DOHH2 (cell line): ENCODE results near the gene TSPAN2.

Experiments
- H3F3A ChIP-seq: fragments of 200-600 bp; sonication (generic), shearing (Covaris generic); 2 replicates; pipeline ENCODE4 v1.6.0; 2016; ENCODE audit warnings: antibody characterized with exemption, mild to moderate bottlenecking; ENCODE audit not compliant: control insufficient read depth, insufficient read depth
- H3K27ac ChIP-seq: fragments of 200-600 bp; sonication (generic); 2 replicates; pipeline ENCODE4 v1.5.1; 2014; ENCODE audit warnings: low read depth, mild to moderate bottlenecking, low read length, moderate library complexity
- H3K27me3 ChIP-seq: fragments of 200-600 bp; sonication (generic); 2 replicates; pipeline ENCODE4 v1.6.1; 2014; ENCODE audit warnings: mild to moderate bottlenecking, low read length, mixed read lengths; ENCODE audit not compliant: control insufficient read depth
- H3K36me3 ChIP-seq: fragments of 200-600 bp; sonication (generic); 2 replicates; pipeline ENCODE4 v1.6.1; 2014; ENCODE audit warnings: mild to moderate bottlenecking, low read length, moderate library complexity, mixed read lengths; ENCODE audit not compliant: control insufficient read depth
- H3K4me1 ChIP-seq: fragments of 200-600 bp; sonication (generic); 2 replicates; pipeline ENCODE4 v1.6.1; 2014; ENCODE audit warnings: mild to moderate bottlenecking, low read length, mixed read lengths; ENCODE audit not compliant: control insufficient read depth
- H3K4me2 ChIP-seq: fragments of 200-600 bp; sonication (generic); 2 replicates; pipeline ENCODE4 v1.6.0; 2014; ENCODE audit warnings: mild to moderate bottlenecking, low read length, moderate library complexity
- H3K4me3 ChIP-seq: fragments of 200-600 bp; sonication (generic); 2 replicates; pipeline ENCODE4 v1.5.1; 2014; ENCODE audit warnings: mild to moderate bottlenecking, low read length, mixed read lengths
- H3K79me2 ChIP-seq: fragments of 200-600 bp; sonication (generic); 2 replicates; pipeline ENCODE4 v1.6.1; 2014; ENCODE audit warnings: mild to moderate bottlenecking, low read length, mixed read lengths; ENCODE audit not compliant: control insufficient read depth
- H3K9me2 ChIP-seq: fragments of 200-600 bp; sonication (generic); replicated peaks from 2 replicates; pipeline ENCODE4 v1.6.1; 2014; ENCODE audit warnings: mild to moderate bottlenecking, low read length, mixed read lengths; ENCODE audit not compliant: control insufficient read depth
- H3K9me3 ChIP-seq: fragments of 200-600 bp; sonication (generic); 2 replicates; pipeline ENCODE4 v1.6.1; 2014; ENCODE audit warnings: antibody characterized with exemption, low read length, mixed read lengths; ENCODE audit not compliant: control insufficient read depth, insufficient read depth
- H4K20me1 ChIP-seq: fragments of 200-600 bp; sonication (generic); 2 replicates; pipeline ENCODE4 v1.6.0; 2014; ENCODE audit warnings: low read depth, mild to moderate bottlenecking, antibody characterized with exemption, low read length, moderate library complexity; ENCODE audit not compliant: control insufficient read depth, insufficient read depth
- CTCF ChIP-seq: fragments of 200-600 bp; sonication (generic); IDR thresholded peaks from one replicate; pipeline ENCODE4 v1.5.1; 2014; ENCODE audit warnings: antibody characterized with exemption, mild to moderate bottlenecking, low read depth, low read length; ENCODE audit not compliant: poor library complexity, severe bottlenecking
- EZH2phosphoT487 ChIP-seq: fragments of 200-600 bp; sonication (generic); IDR thresholded peaks from 2 replicates; pipeline ENCODE4 v1.6.1; 2017; ENCODE audit warnings: borderline replicate concordance, mild to moderate bottlenecking, antibody characterized with exemption, low read length, moderate library complexity, mixed read lengths

Gene TSPAN2

GRCh38 chr1:115060501-115060900, 28.8 kb downstream of the TSPAN2 start:
- H3K4me1 ChIP-seq, result no peaks in the 10 kb centered on the region

GRCh38 chr1:115059316-115059715, 30.0 kb downstream of the TSPAN2 start:
- no peak overlapping the region for H3K4me3 ChIP-seq
- no peaks in the 10 kb centered on the region for H3F3A ChIP-seq
- H3K4me1 ChIP-seq, result no peaks in the 10 kb centered on the region
- no peaks in the 10 kb centered on the region for H3K79me2 ChIP-seq
- peaks cover 4% of the 10 kb centered on the region for H3K27me3 ChIP-seq
- no peaks in the 10 kb centered on the region for H4K20me1 ChIP-seq
- H3K36me3 ChIP-seq, result no peaks in the 10 kb centered on the region
- H3K4me2 ChIP-seq, result no peak overlapping the region
- H3K9me3 ChIP-seq, result no peaks in the 10 kb centered on the region
- TF ChIP-seq EZH2phosphoT487, result no peak
- no peak for TF ChIP-seq CTCF
- H3K27ac ChIP-seq, result no peak overlapping the region
- H3K9me2 ChIP-seq, result no peaks in the 10 kb centered on the region

More at GRCh38 chr1:115060501-115060900, 28.8 kb downstream of the TSPAN2 start:
- Histone ChIP-seq H3K36me3 (no peaks in the 10 kb centered on the region), H3K4me2 (no peak overlapping the region), H3K27me3 (peaks cover 4% of the 10 kb centered on the region), H3K9me3 (no peaks in the 10 kb centered on the region), H3K4me3 (no peak overlapping the region), H4K20me1 (no peaks in the 10 kb centered on the region), H3K9me2 (no peaks in the 10 kb centered on the region), H3K27ac (no peak overlapping the region), H3F3A (no peaks in the 10 kb centered on the region), H3K79me2 (no peaks in the 10 kb centered on the region)
- TF ChIP-seq EZH2phosphoT487, result no peak
- TF ChIP-seq CTCF, result no peak

GRCh38 chr1:115057661-115058254, 31.5 kb downstream of the TSPAN2 start:
- Histone ChIP-seq H3K4me1 (no peaks in the 10 kb centered on the region), H3K36me3 (no peaks in the 10 kb centered on the region)

More at GRCh38 chr1:115057661-115058254, 31.5 kb downstream of the TSPAN2 start:
- Histone ChIP-seq H4K20me1 (no peaks in the 10 kb centered on the region), H3K4me3 (no peak overlapping the region), H3K9me3 (no peaks in the 10 kb centered on the region), H3K9me2 (no peaks in the 10 kb centered on the region), H3K27ac (no peak overlapping the region), H3F3A (no peaks in the 10 kb centered on the region), H3K79me2 (no peaks in the 10 kb centered on the region), H3K27me3 (peaks cover 4% of the 10 kb centered on the region), H3K4me2 (no peak overlapping the region)
- TF ChIP-seq CTCF (no peak), EZH2phosphoT487 (no peak)
